Right lobe of liver (tissue), 4 donors: ENCODE data around the gene VARS1.

Experiments
- POLR2A ChIP-seq: fragments of 450-650 bp; IDR thresholded peaks from one replicate; pipeline ENCODE4 v1.6.1; 2017; ENCODE audit warnings: antibody characterized with exemption, mild to moderate bottlenecking
- TF ChIP-seq, protein P1 (sequence below), 4 donors: fragments of 200-600 bp in 3 of 4; fragments of 450-650 bp in 1 of 4; IDR thresholded peaks; one replicate each; pipeline versions ENCODE4 v1.5.1 to v1.8.0; 2016 to 2022; ENCODE audit warnings: antibody characterized with exemption in 4 of 4, mild to moderate bottlenecking in 2 of 4
- donor health status: DM: no; HTN: no; CAD: no.
- donor health status: DM: no; HTN: no; CAD: no.
- donor health status: DM: no; HTN: yes; CAD: no.

DNA sequence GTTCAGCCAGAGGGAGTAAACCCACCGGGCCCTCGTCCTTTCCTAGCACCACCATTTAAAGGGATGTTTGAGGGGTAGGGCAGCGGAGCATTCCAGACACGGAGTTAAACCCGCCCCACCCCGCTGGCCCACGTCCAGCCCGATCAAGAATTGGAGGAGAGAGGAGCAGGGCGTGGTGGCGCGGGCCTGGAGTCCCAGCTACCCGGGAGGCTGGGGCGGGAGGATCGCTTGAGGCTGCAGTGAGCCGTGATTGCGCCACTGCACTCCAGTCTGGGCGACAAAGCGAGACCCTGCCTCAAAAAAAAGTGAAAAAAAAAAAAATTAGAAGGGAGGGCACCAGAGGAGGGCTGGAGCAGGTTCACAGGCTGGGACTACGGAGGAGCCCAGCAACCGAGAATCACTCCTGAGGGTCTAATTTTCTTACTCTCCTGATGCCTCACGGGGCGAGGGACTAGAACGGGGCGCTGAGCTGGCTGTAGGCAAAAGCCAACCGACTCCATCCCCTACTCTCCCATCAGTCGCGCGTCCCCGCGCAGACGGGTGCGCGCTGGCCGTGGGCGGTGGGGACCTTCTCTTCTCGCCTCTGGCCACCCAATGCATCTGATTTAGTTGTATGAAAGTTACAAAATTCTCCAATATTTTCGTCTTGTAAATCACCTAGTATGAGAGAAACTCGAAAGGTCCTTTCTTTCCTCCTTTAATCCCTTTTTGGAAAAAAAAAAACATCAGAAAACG lies 25.9 kb upstream of the VARS1 start:
- TF ChIP-seq, protein P1, sequence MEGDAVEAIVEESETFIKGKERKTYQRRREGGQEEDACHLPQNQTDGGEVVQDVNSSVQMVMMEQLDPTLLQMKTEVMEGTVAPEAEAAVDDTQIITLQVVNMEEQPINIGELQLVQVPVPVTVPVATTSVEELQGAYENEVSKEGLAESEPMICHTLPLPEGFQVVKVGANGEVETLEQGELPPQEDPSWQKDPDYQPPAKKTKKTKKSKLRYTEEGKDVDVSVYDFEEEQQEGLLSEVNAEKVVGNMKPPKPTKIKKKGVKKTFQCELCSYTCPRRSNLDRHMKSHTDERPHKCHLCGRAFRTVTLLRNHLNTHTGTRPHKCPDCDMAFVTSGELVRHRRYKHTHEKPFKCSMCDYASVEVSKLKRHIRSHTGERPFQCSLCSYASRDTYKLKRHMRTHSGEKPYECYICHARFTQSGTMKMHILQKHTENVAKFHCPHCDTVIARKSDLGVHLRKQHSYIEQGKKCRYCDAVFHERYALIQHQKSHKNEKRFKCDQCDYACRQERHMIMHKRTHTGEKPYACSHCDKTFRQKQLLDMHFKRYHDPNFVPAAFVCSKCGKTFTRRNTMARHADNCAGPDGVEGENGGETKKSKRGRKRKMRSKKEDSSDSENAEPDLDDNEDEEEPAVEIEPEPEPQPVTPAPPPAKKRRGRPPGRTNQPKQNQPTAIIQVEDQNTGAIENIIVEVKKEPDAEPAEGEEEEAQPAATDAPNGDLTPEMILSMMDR (IDR thresholded peaks at IDR 0.05), result no peak
- TF ChIP-seq POLR2A, result no peak
